ENCODE data around the gene SPEF2. TPM values are rescaled to one million over a fixed set of nuclear protein-coding genes. Genes with fewer than 3 reads are reported as not detected.

SPEF2 gene
- polyA plus RNA-seq, 6 donors from 2014 or later, result 0.61 to 2.1 (median 1.5) TPM; not detected in 1

- no peak overlapping the region for H3K27ac Mint-ChIP-seq
- no peaks in the 10 kb centered on the region for H3K36me3 Mint-ChIP-seq
- no peaks in the 10 kb centered on the region for H3K27me3 Mint-ChIP-seq
- peaks cover 0 to 4% (median 0%) of the 10 kb centered on the region in 3 donors for H3K4me1 Mint-ChIP-seq
- H3K9me3 Mint-ChIP-seq, result no peaks in the 10 kb centered on the region
- ATAC-seq (ENCODE audit: low read depth in 2 of 2) (no peak), DNase-seq (no peak)
- no peak overlapping the region for H3K4me3 Mint-ChIP-seq
Measured at GRCh38 chr5:35694481-35694880, 76.8 kb downstream of the SPEF2 start.

GRCh38 chr5:35698047-35698808 is 80.6 kb downstream of the SPEF2 start:
- Mint-ChIP-seq H3K4me1 (peaks cover 0 to 4% (median 0%) of the 10 kb centered on the region in 3 donors), H3K36me3 (no peaks in the 10 kb centered on the region), H3K9me3 (no peaks in the 10 kb centered on the region), H3K27ac (peak overlapping the region in 2 of 6 donors; percentile 0 to 41), H3K4me3 (no peak overlapping the region), H3K27me3 (no peaks in the 10 kb centered on the region)
- DNase-seq (no peak), ATAC-seq (ENCODE audit: low read depth in 2 of 2) (no peak)

- Mint-ChIP-seq H3K27me3 (no peaks in the 10 kb centered on the region), H3K4me3 (no peak overlapping the region), H3K4me1 (no peaks in the 10 kb centered on the region), H3K9me3 (peaks cover 0 to 6% (median 0%) of the 10 kb centered on the region in 7 donors), H3K27ac (peak overlapping the region in 2 of 6 donors; percentile 7 to 24), H3K36me3 (no peaks in the 10 kb centered on the region)
- DNase-seq (no peak), ATAC-seq (ENCODE audit: low read depth in 2 of 2) (no peak)
Measured at GRCh38 chr5:35707659-35708058, 90.0 kb downstream of the SPEF2 start.

GRCh38 chr5:35709688-35710087 is 92.0 kb downstream of the SPEF2 start:
- no peaks in the 10 kb centered on the region for H3K36me3 Mint-ChIP-seq
- H3K9me3 Mint-ChIP-seq, result peaks cover 0 to 6% (median 0%) of the 10 kb centered on the region in 7 donors
- DNase-seq (no peak), ATAC-seq (ENCODE audit: low read depth in 2 of 2) (no peak)
- H3K4me1 Mint-ChIP-seq, result no peaks in the 10 kb centered on the region
- H3K27me3 Mint-ChIP-seq, result no peaks in the 10 kb centered on the region
- no peak overlapping the region for H3K4me3 Mint-ChIP-seq
- no peak overlapping the region for H3K27ac Mint-ChIP-seq

- no peak for DNase-seq
- H3K4me3 Mint-ChIP-seq, result peak overlapping the region in 1 of 8 donors; percentile 66
- H3K36me3 Mint-ChIP-seq, result no peaks in the 10 kb centered on the region
- ATAC-seq (ENCODE audit: low read depth in 2 of 2), result no peak
- no peaks in the 10 kb centered on the region for H3K4me1 Mint-ChIP-seq
- H3K27ac Mint-ChIP-seq, result peak overlapping the region in 1 of 6 donors; percentile 74
- H3K27me3 Mint-ChIP-seq, result no peaks in the 10 kb centered on the region
- peaks cover 0 to 3% (median 0%) of the 10 kb centered on the region in 7 donors for H3K9me3 Mint-ChIP-seq
Measured at GRCh38 chr5:35717718-35718117, 100.1 kb downstream of the SPEF2 start.

- Mint-ChIP-seq H3K27me3 (no peaks in the 10 kb centered on the region), H3K36me3 (no peaks in the 10 kb centered on the region), H3K9me3 (peaks cover 2 to 18% (median 6%) of the 10 kb centered on the region in 7 donors), H3K4me1 (no peaks in the 10 kb centered on the region), H3K4me3 (no peak overlapping the region), H3K27ac (no peak overlapping the region)
- DNase-seq (no peak), ATAC-seq (ENCODE audit: low read depth in 2 of 2) (no peak)
Measured at GRCh38 chr5:35735718-35736117, 118.1 kb downstream of the SPEF2 start.

- Mint-ChIP-seq H3K36me3 (no peaks in the 10 kb centered on the region), H3K27ac (peak overlapping the region in 1 of 6 donors; percentile 17), H3K9me3 (peaks cover 2 to 18% (median 9%) of the 10 kb centered on the region in 7 donors), H3K27me3 (no peaks in the 10 kb centered on the region), H3K4me1 (no peaks in the 10 kb centered on the region), H3K4me3 (no peak overlapping the region)
- DNase-seq (no peak), ATAC-seq (ENCODE audit: low read depth in 2 of 2) (peak; percentile 43 to 67)
Measured at GRCh38 chr5:35736280-35736679, 118.6 kb downstream of the SPEF2 start.

- H3K27me3 Mint-ChIP-seq, result no peaks in the 10 kb centered on the region
- DNase-seq (no peak), ATAC-seq (ENCODE audit: low read depth in 2 of 2) (no peak)
- H3K36me3 Mint-ChIP-seq, result no peaks in the 10 kb centered on the region
- peaks cover 5 to 22% (median 8%) of the 10 kb centered on the region in 7 donors for H3K9me3 Mint-ChIP-seq
- H3K27ac Mint-ChIP-seq, result no peak overlapping the region
- no peak overlapping the region for H3K4me3 Mint-ChIP-seq
- H3K4me1 Mint-ChIP-seq, result no peaks in the 10 kb centered on the region
Measured at GRCh38 chr5:35741126-35741716, 123.6 kb downstream of the SPEF2 start.

- H3K4me1 Mint-ChIP-seq, result no peaks in the 10 kb centered on the region
- H3K4me3 Mint-ChIP-seq, result no peak overlapping the region
- DNase-seq, result no peak
- peaks cover 1 to 22% (median 5%) of the 10 kb centered on the region in 7 donors for H3K9me3 Mint-ChIP-seq
- H3K27me3 Mint-ChIP-seq, result no peaks in the 10 kb centered on the region
- H3K36me3 Mint-ChIP-seq, result no peaks in the 10 kb centered on the region
- no peak overlapping the region for H3K27ac Mint-ChIP-seq
- no peak for ATAC-seq (ENCODE audit: low read depth in 2 of 2)
Measured at GRCh38 chr5:35741971-35742370, 124.3 kb downstream of the SPEF2 start.

- H3K27ac Mint-ChIP-seq, result no peak overlapping the region
- no peaks in the 10 kb centered on the region for H3K4me1 Mint-ChIP-seq
- peaks cover 0 to 21% (median 4%) of the 10 kb centered on the region in 7 donors for H3K9me3 Mint-ChIP-seq
- DNase-seq, result no peak
- no peak for ATAC-seq (ENCODE audit: low read depth in 2 of 2)
- H3K4me3 Mint-ChIP-seq, result no peak overlapping the region
- no peaks in the 10 kb centered on the region for H3K36me3 Mint-ChIP-seq
- no peaks in the 10 kb centered on the region for H3K27me3 Mint-ChIP-seq
Measured at GRCh38 chr5:35743644-35744043, 126.0 kb downstream of the SPEF2 start.

GRCh38 chr5:35745193-35745592 is 127.5 kb downstream of the SPEF2 start:
- Mint-ChIP-seq H3K4me1 (no peaks in the 10 kb centered on the region), H3K27ac (no peak overlapping the region), H3K36me3 (no peaks in the 10 kb centered on the region), H3K9me3 (peaks cover 0 to 18% (median 4%) of the 10 kb centered on the region in 7 donors), H3K4me3 (no peak overlapping the region), H3K27me3 (no peaks in the 10 kb centered on the region)
- DNase-seq (no peak), ATAC-seq (ENCODE audit: low read depth in 2 of 2) (no peak)

GRCh38 chr5:35745660-35746059 is 128.0 kb downstream of the SPEF2 start:
- ATAC-seq (ENCODE audit: low read depth in 2 of 2), result no peak
- no peaks in the 10 kb centered on the region for H3K36me3 Mint-ChIP-seq
- H3K4me1 Mint-ChIP-seq, result no peaks in the 10 kb centered on the region
- H3K9me3 Mint-ChIP-seq, result peaks cover 0 to 18% (median 4%) of the 10 kb centered on the region in 7 donors
- DNase-seq, result no peak
- peak overlapping the region in 1 of 8 donors; percentile 65 for H3K4me3 Mint-ChIP-seq
- no peak overlapping the region for H3K27ac Mint-ChIP-seq
- no peaks in the 10 kb centered on the region for H3K27me3 Mint-ChIP-seq

- DNase-seq (no peak), ATAC-seq (ENCODE audit: low read depth in 2 of 2) (no peak)
- H3K27me3 Mint-ChIP-seq, result no peaks in the 10 kb centered on the region
- H3K4me1 Mint-ChIP-seq, result no peaks in the 10 kb centered on the region
- no peak overlapping the region for H3K4me3 Mint-ChIP-seq
- no peaks in the 10 kb centered on the region for H3K36me3 Mint-ChIP-seq
- peaks cover 0 to 3% (median 0%) of the 10 kb centered on the region in 7 donors for H3K9me3 Mint-ChIP-seq
- no peak overlapping the region for H3K27ac Mint-ChIP-seq
Measured at GRCh38 chr5:35752012-35752411, 134.3 kb downstream of the SPEF2 start.

- Mint-ChIP-seq H3K36me3 (no peaks in the 10 kb centered on the region), H3K27me3 (no peaks in the 10 kb centered on the region), H3K4me3 (no peak overlapping the region), H3K9me3 (peaks cover 0 to 2% (median 0%) of the 10 kb centered on the region in 7 donors), H3K4me1 (no peaks in the 10 kb centered on the region), H3K27ac (peak overlapping the region in 1 of 6 donors; percentile 34)
- DNase-seq, result no peak
- ATAC-seq (ENCODE audit: low read depth in 2 of 2), result no peak
Measured at GRCh38 chr5:35753500-35753899, 135.8 kb downstream of the SPEF2 start.
